Esophagus (tissue), 2 donors: ENCODE data around the gene RBMS3. TPM values are rescaled to one million over a fixed set of nuclear protein-coding genes. Genes with fewer than 3 reads are reported as not detected.

Experiments used
- H3K27ac ChIP-seq, 2 donors: one replicate each; pipeline ENCODE4 v1.5.1; 2013; ENCODE audit warnings: low read depth in 2 of 2, mild to moderate bottlenecking in 2 of 2, inconsistent platforms in 1 of 2, low read length in 1 of 2, moderate library complexity in 1 of 2
- H3K27me3 ChIP-seq, 2 donors: one replicate each; pipeline ENCODE4 v1.6.1; 2013; ENCODE audit warnings: low read length in 2 of 2, control low read depth in 1 of 2, mild to moderate bottlenecking in 1 of 2; ENCODE audit not compliant: insufficient read depth in 2 of 2, control insufficient read depth in 1 of 2
- H3K36me3 ChIP-seq, 2 donors: one replicate each; pipeline ENCODE4 v1.6.1; 2013; ENCODE audit warnings: low read length in 1 of 2; ENCODE audit not compliant: control insufficient read depth in 2 of 2, insufficient read depth in 2 of 2
- H3K4me1 ChIP-seq, 2 donors: one replicate each; pipeline ENCODE4 v1.6.1; 2013; ENCODE audit warnings: low read length in 1 of 2; ENCODE audit not compliant: control insufficient read depth in 2 of 2, insufficient read depth in 2 of 2
- H3K4me3 ChIP-seq, 2 donors: one replicate each; pipeline ENCODE4 v1.5.1; 2013; ENCODE audit warnings: low read length in 2 of 2, mild to moderate bottlenecking in 2 of 2, low read depth in 1 of 2, moderate library complexity in 1 of 2
- H3K9me3 ChIP-seq, 2 donors: one replicate each; pipeline ENCODE4 v1.6.1; 2013; ENCODE audit warnings: mild to moderate bottlenecking in 2 of 2, low read depth in 1 of 2, low read length in 1 of 2, moderate library complexity in 1 of 2; ENCODE audit not compliant: control insufficient read depth in 2 of 2, insufficient read depth in 1 of 2
- whole genome bisulfite sequencing, 2 donors: extraction: QIAGEN DNeasy Blood & Tissue Kit; methylation state at CpG; one replicate each; pipeline ENCODE4 v1.1.7; 2013; 5-methylcytosine and 5-hydroxymethylcytosine counted together
- polyA plus RNA-seq, 2 donors: library from polyadenylated mRNA; stranded (reverse); fragments of 200-250 nt; gene quantifications; one replicate each; pipeline ENCODE4 v1.2.3, GENCODE V29; 2013
- donor health status: healthy with polysubstance abuse.
- donor health status: Bipolar disorder and iron deficiency.

Gene RBMS3
- polyA plus RNA-seq, 2 donors = 1.1 to 1.7 TPM

DNA sequence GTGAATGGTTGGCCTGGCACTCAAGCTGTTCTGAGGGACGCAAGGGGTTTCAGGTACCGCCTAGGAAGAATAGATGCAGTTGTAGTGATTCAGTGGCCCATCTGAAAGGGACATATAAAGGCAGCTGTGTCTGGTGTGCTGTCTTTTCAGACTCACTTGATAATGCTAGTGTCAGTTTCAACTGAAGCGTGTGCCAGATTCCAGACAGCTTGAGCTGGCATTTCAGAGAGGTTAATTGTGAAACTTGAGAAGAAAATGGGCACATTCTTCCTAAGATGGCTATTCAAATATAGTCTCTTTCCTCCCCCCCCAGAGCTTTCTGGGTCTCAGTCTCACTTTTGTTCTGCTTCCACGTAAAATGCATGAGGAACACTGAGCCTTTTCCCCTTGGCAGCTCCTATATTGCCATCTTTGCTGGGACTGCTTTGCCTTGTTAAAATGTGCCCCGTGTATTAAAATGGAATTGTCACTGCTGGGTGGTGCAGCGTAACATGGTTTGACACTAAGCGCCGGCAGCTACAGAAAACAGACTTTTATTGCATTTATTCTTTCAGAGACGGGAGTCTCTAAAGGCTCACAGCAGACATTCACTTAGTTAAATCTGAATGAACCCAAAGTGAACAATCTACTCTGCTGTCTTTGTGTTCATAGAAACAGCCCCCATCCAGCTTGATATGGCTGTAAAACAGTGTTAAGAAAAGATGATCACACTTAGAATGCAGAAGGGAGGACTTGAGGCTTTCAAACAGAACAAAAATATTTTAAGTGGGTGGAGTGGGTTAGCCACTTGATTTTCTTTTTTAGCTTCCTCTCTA lies 478.7 kb downstream of the RBMS3 start:
- Histone ChIP-seq H3K27me3 (no peaks in the 10 kb centered on the region), H3K36me3 (no peaks in the 10 kb centered on the region), H3K4me1 (peaks cover 0 to 2% of the 10 kb centered on the region in 2 donors), H3K4me3 (no peak overlapping the region), H3K9me3 (no peaks in the 10 kb centered on the region), H3K27ac (peak overlapping the region in 1 of 2 donors; percentile 38)
- WGBS, 2 donors = 76 to 78% methylated on average over 9 of the region's 9 CpGs

DNA sequence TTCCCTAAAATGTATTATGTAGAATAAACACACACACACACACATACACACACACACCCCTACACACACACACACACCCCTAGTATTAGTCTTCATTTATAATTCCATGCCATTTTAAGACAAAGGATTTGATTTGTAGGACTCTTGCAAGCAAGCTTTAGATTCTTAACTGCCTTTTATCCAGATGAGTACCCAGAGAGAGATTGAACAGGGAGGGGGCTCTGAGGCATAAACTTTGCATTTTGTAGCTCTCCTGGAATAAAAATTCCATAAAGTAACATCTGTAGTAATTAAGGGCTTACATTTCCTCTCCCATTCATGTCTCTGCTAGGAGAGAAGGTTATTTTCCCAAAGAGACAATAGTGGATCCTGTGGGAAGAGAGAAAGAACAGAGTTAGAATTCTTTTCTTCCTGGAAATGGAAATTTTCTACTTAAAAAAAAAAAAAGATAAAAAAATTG lies 479.4 kb downstream of the RBMS3 start:
- Histone ChIP-seq H3K36me3 (no peaks in the 10 kb centered on the region), H3K27ac (no peak overlapping the region), H3K4me3 (no peak overlapping the region), H3K27me3 (no peaks in the 10 kb centered on the region), H3K4me1 (peaks cover 0 to 2% of the 10 kb centered on the region in 2 donors), H3K9me3 (no peaks in the 10 kb centered on the region)

DNA sequence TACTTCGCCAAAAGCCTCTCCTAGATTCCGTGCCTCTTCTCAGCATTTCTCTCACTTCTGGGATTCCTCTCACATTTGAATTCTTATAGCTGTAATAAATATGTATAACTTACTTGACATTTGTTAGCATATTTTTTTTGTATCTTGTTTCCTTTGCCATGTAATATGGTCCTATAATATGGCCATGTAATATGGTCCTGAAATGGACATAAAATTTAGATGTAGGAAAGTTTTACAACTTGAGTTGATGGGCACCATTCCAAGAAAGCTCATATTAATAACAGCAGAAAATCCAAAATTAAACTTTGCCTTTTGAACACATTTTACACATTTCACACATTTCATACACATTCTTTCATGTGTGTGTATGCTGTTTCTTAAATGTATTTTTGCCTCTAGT lies 480.6 kb downstream of the RBMS3 start:
- H3K9me3 ChIP-seq = no peaks in the 10 kb centered on the region
- H3K27me3 ChIP-seq = no peaks in the 10 kb centered on the region
- peaks cover 0 to 2% of the 10 kb centered on the region in 2 donors for H3K4me1 ChIP-seq
- 87 to 95% methylated on average over 2 of the region's 2 CpGs for WGBS, 2 donors
- H3K4me3 ChIP-seq = no peak overlapping the region
- no peak overlapping the region for H3K27ac ChIP-seq
- H3K36me3 ChIP-seq = no peaks in the 10 kb centered on the region

DNA sequence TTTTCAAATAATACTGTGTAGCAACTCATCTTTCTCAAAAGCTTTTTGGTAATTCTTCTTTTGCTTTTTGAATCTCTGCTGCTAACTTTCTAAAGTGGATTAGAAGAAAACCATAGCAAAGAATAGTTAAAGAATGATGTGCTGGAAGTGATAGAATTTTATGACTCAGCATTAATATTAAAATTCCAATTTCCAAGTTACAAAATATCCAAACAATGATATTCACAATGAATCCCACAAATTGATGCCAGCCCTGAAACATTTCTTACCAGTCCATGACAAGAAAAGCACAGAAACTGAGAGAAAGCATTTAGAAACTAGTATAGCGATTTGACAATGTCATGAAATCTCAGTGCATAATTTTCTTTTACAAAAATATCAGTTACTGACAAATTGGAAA lies 482.2 kb downstream of the RBMS3 start:
- Histone ChIP-seq H3K4me1 (peaks cover 0 to 2% of the 10 kb centered on the region in 2 donors), H3K4me3 (no peak overlapping the region), H3K27me3 (no peaks in the 10 kb centered on the region), H3K9me3 (no peaks in the 10 kb centered on the region), H3K27ac (no peak overlapping the region), H3K36me3 (no peaks in the 10 kb centered on the region)
- WGBS, 2 donors = 93 to 100% methylated on average over 1 of the region's 1 CpG

DNA sequence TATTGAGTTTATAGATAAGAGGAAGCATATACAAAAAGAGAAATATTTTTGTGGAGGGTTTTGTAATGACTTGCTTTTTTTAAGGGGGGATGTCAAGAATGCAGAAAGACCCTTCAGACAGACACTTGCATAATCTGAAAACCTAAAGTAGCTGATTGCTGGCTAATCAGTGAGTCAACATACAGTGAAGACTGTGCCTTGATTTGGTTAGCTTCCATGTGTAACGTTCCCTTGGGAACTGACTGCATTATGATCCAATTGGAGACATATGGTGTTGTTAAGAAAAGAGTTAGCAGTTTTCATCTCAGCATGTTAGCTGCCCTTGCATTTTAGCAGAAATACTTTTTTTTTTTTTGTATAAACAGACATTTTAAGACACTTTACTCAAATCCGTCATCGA lies 483.2 kb downstream of the RBMS3 start:
- 65 to 67% methylated on average over 3 of the region's 3 CpGs for whole genome bisulfite sequencing, 2 donors
- H3K27ac ChIP-seq = no peak overlapping the region
- no peaks in the 10 kb centered on the region for H3K27me3 ChIP-seq
- H3K4me1 ChIP-seq = peaks cover 0 to 2% of the 10 kb centered on the region in 2 donors
- H3K36me3 ChIP-seq = no peaks in the 10 kb centered on the region
- H3K9me3 ChIP-seq = no peaks in the 10 kb centered on the region
- no peak overlapping the region for H3K4me3 ChIP-seq

DNA sequence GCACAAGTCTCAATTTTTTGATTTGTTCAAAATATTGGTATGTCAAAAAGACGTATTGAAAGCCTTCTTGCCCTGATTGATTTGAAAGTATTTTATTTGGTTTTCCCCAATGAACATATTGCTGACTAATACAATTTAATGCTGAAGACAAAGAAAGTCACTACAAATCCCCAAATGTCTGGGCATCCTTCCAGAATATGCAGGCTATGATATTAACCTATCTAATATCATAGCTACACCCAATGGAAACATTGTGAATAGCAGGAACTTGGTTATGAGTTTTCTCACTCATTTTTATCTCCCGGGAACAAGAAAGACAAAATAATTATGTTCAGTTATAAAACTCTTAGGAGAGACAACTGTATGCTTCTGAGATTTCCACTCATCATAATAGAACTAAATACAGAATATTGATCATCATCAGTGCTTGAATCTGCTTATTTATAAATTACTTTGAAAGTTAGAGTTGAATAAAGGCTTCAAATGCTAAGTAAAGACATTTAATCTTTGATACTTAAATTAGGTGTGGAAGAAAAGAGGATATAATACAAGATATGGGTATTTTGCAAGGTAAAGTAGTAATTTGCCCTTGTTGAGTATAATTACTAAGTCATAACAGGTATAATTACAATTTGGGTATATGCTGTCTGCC lies 483.9 kb downstream of the RBMS3 start:
- Histone ChIP-seq H3K9me3 (no peaks in the 10 kb centered on the region), H3K4me3 (no peak overlapping the region), H3K36me3 (no peaks in the 10 kb centered on the region), H3K4me1 (no peaks in the 10 kb centered on the region), H3K27ac (no peak overlapping the region), H3K27me3 (no peaks in the 10 kb centered on the region)
- 21 to 30% methylated on average over 2 of the region's 2 CpGs for WGBS, 2 donors

DNA sequence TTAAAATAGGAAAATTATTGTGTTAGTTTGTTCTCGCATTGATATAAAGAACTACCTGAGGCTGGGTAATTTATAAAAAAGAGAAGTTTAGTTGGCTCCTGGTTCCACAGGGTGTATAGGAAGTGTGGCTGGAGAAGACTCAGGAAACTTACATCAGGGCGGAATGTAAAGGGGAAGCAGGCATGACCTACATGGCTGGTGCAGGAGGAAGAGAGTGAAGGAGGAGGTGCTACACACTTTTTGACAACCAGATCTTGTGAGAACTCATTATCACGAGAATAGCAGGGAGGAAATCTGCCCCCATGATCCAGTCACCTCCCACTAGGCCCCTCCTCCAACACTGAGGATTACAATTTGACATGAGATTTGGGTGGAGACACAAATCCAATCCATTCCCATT lies 490.7 kb downstream of the RBMS3 start:
- no peaks in the 10 kb centered on the region for H3K36me3 ChIP-seq
- no peaks in the 10 kb centered on the region for H3K4me1 ChIP-seq
- no peak overlapping the region for H3K27ac ChIP-seq
- no peaks in the 10 kb centered on the region for H3K27me3 ChIP-seq
- WGBS, 2 donors = 79 to 81% methylated on average over 3 of the region's 3 CpGs
- no peak overlapping the region for H3K4me3 ChIP-seq
- no peaks in the 10 kb centered on the region for H3K9me3 ChIP-seq

DNA sequence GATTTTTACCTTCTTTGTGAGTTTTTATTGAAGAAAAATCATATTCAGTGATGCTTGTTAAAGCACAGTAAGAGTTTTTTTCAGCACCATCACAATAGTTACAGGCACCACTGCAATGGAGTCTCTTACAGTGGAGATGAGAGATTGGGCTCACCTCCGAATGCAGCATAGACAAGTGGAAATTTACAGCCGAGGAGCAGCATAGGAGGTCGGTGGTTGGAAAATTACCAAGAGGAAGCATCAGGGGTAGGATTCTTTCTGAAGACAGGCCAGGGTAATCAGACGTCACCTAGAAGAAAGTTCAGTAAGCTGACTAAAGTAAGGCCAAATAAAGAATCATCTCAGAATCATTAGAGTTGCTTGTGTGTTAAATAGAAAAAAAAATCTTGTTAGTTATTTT lies 491.6 kb downstream of the RBMS3 start:
- no peaks in the 10 kb centered on the region for H3K36me3 ChIP-seq
- 69 to 78% methylated on average over 4 of the region's 4 CpGs for WGBS, 2 donors
- H3K27me3 ChIP-seq = no peaks in the 10 kb centered on the region
- no peaks in the 10 kb centered on the region for H3K9me3 ChIP-seq
- no peak overlapping the region for H3K4me3 ChIP-seq
- no peaks in the 10 kb centered on the region for H3K4me1 ChIP-seq
- no peak overlapping the region for H3K27ac ChIP-seq

DNA sequence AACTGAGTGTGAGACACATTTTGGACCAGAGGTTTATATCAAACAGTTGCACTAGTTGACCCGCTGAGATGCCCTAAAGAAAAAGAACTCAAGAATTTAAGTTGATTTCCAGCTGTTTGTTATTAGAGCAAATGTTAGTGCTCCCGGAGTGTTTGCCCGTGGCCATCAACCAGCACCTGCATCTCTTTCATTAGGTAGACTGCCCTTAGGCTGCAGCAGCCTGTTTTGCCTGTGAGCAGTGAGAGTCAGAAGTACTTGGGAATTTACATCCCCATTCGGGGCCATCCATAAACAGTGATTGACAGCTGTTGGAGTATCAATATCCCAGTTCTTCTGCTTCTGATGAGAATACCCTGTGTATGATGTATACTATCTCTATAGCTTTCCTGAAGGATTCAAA lies 492.6 kb downstream of the RBMS3 start:
- 83 to 88% methylated on average over 4 of the region's 4 CpGs for whole genome bisulfite sequencing, 2 donors
- H3K4me3 ChIP-seq = no peak overlapping the region

DNA sequence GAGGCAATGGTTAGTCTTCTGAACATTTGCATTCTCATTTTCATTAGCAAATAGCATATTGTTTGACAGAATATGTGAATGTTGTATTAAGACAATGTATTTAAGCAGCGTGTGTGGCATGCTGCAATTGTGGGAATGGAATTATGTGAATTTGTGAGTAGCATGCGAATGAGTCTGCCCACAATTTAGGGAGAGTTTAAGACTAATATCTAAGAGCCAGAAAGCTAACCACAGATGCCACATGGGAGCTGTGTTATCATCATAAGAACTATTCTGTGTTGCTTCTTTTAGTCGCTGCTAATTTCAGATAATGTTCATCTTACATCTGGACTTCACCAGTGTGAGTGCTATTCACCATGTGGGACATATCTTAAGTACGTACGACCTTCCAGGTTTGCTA lies 494.5 kb downstream of the RBMS3 start:
- no peaks in the 10 kb centered on the region for H3K27me3 ChIP-seq
- no peak overlapping the region for H3K27ac ChIP-seq

More for the DNA sequence above, 492.6 kb downstream of the RBMS3 start:
- Histone ChIP-seq H3K27me3 (no peaks in the 10 kb centered on the region), H3K9me3 (no peaks in the 10 kb centered on the region), H3K27ac (no peak overlapping the region), H3K36me3 (no peaks in the 10 kb centered on the region), H3K4me1 (no peaks in the 10 kb centered on the region)

More for the DNA sequence above, 494.5 kb downstream of the RBMS3 start:
- 91% methylated on average over 5 of the region's 5 CpGs for WGBS, 2 donors
- H3K9me3 ChIP-seq = no peaks in the 10 kb centered on the region
- no peak overlapping the region for H3K4me3 ChIP-seq
- H3K4me1 ChIP-seq = no peaks in the 10 kb centered on the region
- no peaks in the 10 kb centered on the region for H3K36me3 ChIP-seq
